Stimulated activated CD8-positive, alpha-beta memory T cell treated with anti-CD3 and anti-CD28 coated beads, Interleukin-12 subunit alpha, Interleukin-12 subunit beta, amount 100 ng/mL, for 1 hour (primary cell): ENCODE results near the gene MARCHF10.
"Not testable (repeated sequence)": the region's sequence is repeated elsewhere in the genome, so short reads cannot be mapped to it uniquely, and the experiment has no call there.

Source experiments
- DNase-seq: peaks from one replicate; pipeline ENCODE4 v3.0.0-alpha.2; 2020; ENCODE audit warnings: low read depth

The MARCHF10 gene

GRCh38 chr17:62790564-62790986 lies 17.5 kb downstream of the MARCHF10 start:
- no peak for DNase-seq

DNA sequence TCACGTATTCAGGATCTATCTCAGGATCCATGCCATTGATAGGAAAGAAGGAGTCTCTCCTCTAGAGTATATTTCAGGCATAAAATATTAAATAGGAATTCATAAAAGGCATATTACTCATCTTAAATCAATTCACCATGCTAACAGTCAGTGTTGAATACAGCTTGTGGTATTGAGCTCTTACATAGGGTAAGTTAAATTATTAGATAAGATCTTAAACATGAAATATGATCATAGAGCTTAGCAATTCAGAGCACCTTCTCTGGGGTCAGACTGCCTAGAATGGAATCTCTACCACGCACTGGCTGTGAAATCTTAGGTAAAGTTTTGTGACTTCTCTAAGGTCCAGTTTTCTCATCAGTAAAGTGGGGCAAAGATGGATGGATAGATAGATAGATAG lies 20.7 kb downstream of the MARCHF10 start:
- DNase-seq = no peak

GRCh38 chr17:62786646-62787045 lies 21.5 kb downstream of the MARCHF10 start:
- DNase-seq = no peak

- not testable (repeated sequence) for DNase-seq
Measured at GRCh38 chr17:62785983-62786382, 22.1 kb downstream of the MARCHF10 start.

GRCh38 chr17:62782730-62783270 lies 25.3 kb downstream of the MARCHF10 start:
- no peak for DNase-seq

DNA sequence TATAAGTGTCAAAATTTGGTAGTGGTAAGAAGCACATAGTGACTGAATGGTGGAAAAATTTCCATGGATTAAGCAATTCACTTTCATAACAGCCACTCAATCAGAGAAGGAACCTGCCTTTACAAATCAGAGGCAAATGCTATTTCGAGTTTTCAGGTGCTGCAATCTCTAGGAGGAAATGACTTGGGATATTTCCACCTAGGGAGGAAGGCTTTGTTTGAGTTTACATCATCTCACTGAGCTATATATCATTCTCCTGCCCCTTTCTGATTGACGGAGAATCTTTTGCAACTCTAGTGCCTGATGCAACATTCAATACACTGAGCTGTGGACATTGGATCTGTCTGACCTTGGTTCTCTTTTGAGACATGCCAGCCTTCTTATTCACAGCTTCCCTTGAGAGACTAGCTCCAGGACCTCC lies 26.3 kb downstream of the MARCHF10 start:
- DNase-seq = no peak

DNA sequence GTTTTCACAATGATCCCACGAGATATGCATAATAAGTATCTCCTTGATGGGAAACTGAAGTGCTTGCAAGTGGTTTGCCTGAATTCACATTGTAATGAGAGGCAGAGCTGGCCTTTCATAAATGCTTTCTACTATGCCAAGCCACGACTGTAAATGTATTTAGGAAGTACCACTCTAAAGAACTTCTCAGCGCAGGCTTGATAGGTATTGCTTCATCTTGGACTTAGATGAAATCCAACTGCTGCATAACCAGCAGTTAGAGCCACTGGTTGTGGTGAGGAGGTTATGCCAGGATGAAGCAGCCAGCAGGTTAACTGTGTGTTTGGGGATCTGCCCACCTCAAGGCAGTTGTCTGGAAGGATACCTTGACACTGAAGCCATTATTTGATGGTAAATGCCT lies 26.8 kb downstream of the MARCHF10 start:
- DNase-seq = no peak

DNA sequence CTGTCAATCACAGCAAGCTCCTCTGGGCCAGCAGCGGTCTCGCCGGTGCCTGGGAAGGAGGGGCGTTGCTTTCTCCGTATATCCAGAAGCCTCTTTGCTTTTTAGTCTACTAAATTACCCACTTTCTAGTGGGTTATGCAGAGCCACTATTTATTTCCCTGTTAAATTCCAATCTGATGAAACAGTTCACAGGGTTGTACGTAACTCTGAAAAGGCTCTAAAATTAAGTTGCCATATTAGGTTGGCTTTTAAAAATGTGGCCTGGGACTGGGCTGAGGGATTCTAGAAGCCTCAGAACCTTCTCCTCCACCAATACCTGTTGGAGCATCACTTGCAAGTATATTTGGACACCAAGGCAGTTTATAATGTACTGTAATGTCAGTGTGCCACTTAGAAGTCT lies 27.2 kb downstream of the MARCHF10 start:
- no peak for DNase-seq

GRCh38 chr17:62780269-62780668 lies 27.8 kb downstream of the MARCHF10 start:
- DNase-seq = no peak

DNA sequence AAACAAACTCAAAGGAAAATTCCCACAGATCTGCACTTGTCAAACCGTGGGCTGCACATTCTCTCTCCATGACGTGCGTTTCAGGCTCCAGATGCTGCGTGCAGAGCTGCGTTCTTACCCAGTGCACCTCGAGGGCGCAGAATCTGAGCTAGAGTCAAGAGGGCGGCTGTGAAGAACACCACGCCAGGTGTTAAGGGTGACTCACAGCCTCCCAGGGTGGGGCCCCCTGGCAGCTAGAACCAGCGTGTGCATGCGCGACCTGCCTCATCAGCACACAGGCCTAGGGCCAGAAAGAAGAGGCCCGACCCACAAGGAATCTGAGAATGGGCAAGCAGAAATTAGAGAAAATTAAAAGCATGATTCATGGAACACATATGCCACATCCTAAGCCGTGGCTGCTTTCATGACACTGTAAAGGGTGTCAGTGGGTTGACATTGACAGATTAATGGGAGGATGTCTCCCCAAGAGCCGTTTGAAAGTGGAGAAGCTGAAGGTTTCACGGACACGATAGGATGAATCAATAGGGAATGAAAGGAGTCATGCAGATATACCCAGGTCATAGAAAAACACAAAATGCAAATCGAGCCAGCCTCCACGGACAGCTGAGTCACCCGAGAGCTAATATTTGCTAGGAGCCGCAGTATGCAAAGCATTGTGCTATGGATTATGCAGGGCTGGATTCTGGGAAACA lies 29.0 kb downstream of the MARCHF10 start:
- DNase-seq = no peak

DNA sequence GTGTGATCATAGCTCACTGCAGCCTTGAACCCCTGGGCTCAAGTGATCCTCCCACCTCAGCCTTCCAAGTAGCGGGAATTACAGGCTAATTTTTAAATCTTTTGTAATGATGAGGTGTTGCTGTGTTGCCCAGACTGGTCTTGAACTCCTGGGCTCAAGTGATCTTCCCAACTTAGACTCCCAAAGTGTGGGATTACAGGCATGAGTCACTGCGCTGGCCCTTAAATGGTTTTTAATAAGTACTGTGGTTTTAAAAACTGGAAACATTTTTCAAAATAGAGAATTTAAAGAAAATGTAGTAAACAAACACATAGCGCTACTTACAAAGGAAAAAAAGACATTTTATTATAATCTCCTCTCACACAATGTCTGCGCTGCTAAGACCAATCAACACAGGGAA lies 32.2 kb downstream of the MARCHF10 start:
- DNase-seq = no peak

DNA sequence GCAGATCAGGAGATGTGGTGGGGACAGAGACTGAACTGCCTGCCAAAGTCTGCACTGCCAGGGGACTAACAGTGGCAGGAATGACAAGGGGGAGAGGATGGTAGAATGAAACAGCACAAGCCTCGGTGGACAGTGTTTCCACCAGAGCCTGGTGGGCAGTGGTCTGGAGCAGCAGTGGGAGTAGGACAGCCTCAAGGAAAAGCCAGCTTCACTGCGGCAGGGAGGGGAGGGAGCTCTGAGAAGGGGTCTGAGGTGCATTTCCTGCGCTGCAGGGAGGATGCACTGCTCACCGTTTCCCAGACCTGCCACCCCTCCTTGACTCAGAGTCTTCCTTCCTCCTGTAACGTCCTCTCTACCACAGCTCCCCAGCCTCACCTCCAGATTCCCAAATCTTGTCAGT lies 33.8 kb downstream of the MARCHF10 start:
- DNase-seq = no peak

DNA sequence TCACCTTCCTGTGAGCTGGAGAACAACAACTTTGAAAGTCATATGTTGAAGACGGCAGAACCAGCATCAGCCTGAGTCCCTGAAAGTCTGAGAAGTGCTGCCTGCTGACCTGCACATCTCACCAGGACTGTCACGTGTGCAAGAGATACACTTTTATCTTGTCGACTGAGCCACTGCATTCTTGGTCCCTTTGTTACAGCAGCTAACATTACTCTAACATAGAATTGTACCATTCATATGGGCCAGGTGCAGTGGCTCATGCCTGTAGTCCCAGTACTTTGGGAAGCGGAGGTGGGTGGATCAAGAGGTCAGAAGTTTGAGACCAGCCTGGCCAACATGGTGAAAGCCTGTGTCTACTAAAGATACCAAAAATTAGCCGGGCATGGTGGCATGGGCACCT lies 40.1 kb downstream of the MARCHF10 start:
- no peak for DNase-seq

GRCh38 chr17:62765351-62765750 lies 42.8 kb downstream of the MARCHF10 start:
- no peak for DNase-seq

DNA sequence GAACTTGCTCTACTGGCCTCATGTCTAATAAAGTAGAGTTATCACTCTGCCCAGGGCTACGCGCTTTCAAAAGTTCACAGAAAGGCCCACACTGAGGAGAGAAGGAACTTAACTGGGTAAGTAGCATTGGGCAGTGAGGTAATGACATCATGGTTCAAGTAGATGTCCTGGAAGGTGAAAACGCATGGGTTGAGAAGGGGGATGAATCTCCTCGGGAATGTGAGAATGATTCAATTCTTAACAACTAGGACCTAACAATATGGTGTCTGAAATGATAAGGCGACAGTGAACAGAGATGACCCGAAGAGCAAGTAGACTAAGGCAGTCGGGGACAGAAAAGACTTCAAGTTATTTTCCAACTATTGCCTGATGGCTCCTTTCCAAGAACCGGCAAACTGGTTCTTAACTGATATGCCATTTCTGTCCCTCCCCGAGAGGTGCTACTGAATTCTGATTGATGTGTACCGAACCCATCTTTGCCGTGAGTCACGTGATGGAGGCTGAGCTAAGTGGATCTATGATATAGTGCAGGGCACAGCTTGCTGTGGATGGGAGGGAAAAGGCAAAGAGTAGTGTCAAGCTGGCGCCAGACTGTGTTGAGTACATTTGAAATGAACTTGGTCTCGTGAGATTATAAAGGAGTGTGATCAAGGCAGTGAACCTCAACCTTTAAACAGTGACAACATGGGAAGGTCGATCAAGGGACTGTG lies 44.1 kb downstream of the MARCHF10 start:
- DNase-seq = no peak

DNA sequence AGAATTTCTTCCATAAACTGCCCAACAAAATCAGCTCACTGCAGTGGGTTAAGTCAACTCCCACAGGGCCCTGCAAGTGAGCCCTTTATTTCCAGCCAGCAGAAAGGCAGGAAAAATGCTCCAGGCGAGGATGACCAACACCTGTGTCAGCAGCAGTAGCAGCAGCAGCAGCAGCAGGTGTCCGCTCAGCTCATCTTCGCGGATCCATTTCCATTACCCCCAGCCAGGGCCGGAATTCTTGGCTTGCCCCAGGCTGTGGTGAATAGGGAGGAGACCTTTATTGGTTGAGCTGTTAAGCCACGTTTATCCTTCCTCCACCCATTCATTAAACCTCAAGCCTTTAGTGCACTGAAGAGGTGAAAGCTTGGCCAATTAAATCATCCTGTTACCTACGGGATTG lies 46.2 kb downstream of the MARCHF10 start:
- no peak for DNase-seq

DNA sequence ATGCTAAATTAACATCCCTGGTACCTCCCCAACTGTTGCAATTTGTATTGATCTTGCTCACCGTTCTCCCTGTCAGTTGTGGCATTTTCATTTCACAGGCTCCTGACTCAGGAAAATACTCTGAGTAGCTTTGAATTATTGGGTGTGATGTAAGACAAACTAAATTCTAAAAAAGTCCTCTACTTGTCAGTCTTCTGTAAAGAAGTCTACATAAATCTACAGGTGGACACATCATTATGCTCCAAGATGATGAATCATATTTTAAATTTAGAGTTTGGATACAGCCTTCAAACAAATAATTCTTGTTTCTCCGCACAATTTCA lies 47.2 kb downstream of the MARCHF10 start:
- DNase-seq = no peak

DNA sequence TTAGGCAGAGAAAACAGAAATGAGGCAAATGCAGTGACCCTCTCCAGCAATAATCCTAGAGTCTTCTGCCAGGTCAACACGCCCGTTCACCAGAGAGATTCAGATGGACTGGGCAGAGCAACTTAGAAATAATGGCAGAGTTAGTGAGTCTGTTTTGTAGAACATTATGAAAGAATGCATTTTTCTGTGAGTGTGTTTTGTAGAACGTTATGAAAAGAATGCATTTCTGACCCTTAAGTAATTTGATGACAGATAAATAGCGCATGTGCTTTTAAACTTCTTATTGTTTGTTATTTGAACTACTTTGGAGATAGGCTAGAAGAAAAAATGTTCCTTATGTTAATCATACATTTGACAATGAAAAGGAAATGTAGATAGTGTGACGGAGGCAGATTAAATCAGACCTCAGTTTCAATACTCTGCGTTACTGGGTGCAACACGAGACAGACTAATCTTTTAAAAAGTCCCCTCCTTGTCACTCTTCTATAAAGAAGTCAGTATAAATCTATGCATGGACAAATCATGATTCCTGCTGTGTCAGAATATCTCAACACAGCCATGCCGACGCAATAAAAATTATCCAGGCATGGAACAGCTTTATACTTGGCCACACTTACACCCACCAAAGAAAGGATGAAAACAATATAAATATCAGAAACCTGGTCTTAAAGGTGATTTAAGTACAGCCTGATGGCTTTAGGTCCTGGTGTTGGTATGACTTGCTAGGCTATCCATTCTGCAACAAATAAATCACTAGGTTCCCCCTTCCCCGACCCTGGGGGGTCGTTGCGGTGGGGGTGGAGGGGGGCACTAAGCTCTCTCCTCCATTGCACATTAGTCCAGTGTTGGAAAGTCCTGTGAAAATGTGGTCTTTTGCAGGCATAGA lies 47.8 kb downstream of the MARCHF10 start:
- DNase-seq = no peak

GRCh38 chr17:62757500-62757951 lies 50.6 kb downstream of the MARCHF10 start:
- DNase-seq = no peak

GRCh38 chr17:62756198-62756597 lies 51.9 kb downstream of the MARCHF10 start:
- no peak for DNase-seq

DNA sequence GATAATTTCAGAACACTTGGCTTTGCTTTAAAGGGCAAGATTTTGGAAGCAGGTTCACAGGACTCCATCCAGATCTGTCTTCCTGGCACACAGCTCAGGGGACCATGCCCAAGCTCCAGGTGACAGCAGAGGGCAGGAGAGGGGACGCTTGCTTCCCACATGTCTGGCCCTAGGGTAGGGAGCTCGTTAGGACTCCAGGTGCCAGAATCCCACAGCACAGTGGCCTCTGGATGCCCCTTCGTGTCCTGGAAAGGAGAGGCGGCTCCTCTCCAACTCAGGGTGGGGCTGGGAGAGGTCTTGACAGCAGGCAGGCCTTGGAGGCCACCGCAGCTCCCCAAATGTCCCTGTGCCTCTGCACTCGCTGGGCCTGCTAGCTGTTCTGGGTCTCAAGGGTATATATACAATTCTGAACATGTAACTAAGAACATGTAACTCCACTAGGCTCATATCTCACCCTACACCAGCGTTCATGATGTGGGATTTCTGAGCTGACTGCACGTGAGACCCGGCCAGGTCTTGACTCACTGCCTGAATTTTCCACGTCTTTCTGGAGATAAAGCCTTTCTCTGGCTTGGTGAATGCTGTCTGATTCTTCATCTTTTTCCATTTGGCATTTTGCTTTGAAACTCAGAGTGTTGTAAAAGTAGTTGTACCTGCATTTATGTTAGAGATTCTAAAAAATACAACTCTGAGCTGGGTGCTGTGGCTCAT lies 52.8 kb downstream of the MARCHF10 start:
- no peak for DNase-seq

- DNase-seq = no peak
Measured at GRCh38 chr17:62754631-62755030, 53.5 kb downstream of the MARCHF10 start.
